Gastroesophageal sphincter (tissue), 4 donors: ENCODE results near the gene MDM1. TPM values are rescaled to one million over a fixed set of nuclear protein-coding genes. Genes with fewer than 3 reads are reported as not detected.

Source experiments
- ATAC-seq: fragments of 150-250 bp; one replicate; pipeline ENCODE4 v1.9.1; 2016; ENCODE audit warnings: mild to moderate bottlenecking, moderate library complexity
- H3K27ac ChIP-seq, 4 donors: fragments of 200-600 bp; sonication (generic) in 3 of 4; 1 replicate in 3 of 4; 2 replicates in 1 of 4; pipeline ENCODE4 v1.5.1; 2016 to 2019
- H3K27me3 ChIP-seq: fragments of 200-600 bp; sonication (generic); one replicate; pipeline ENCODE4 v1.5.1; 2019
- H3K36me3 ChIP-seq, 2 donors: fragments of 200-600 bp; sonication (generic); one replicate each; pipeline ENCODE4 v1.5.1; 2019; ENCODE audit warnings: control low read depth in 1 of 2
- H3K4me1 ChIP-seq, 3 donors: fragments of 200-600 bp; sonication (generic); 1 replicate in 2 of 3; 2 replicates in 1 of 3; pipeline ENCODE4 v1.5.1; 2016 to 2019; ENCODE audit warnings: control low read depth in 2 of 3
- H3K4me3 ChIP-seq, 2 donors: fragments of 200-600 bp; sonication (generic); one replicate each; pipeline ENCODE4 v1.5.1; 2019; ENCODE audit warnings: mild to moderate bottlenecking in 1 of 2, moderate library complexity in 1 of 2
- H3K9me3 ChIP-seq, 3 donors: fragments of 200-600 bp; sonication (generic); one replicate each; pipeline ENCODE4 v1.5.1; 2017 to 2019; ENCODE audit warnings: control low read depth in 2 of 3
- CTCF ChIP-seq, 4 experiments: fragments of 200-600 bp in 2 of 4; fragments of 450-650 bp in 2 of 4; sonication (generic) in 1 of 4; IDR thresholded peaks; one replicate each; pipeline ENCODE4 v1.5.1; 2017 to 2019; ENCODE audit warnings: antibody characterized with exemption in 4 of 4, mild to moderate bottlenecking in 2 of 4, moderate library complexity in 2 of 4
- EP300 ChIP-seq: sonication (generic); formaldehyde crosslinking; IDR thresholded peaks from one replicate; pipeline ENCODE4 v1.6.1; 2017; ENCODE audit warnings: antibody characterized with exemption, mild to moderate bottlenecking
- POLR2A ChIP-seq, 2 donors: fragments of 450-650 bp; IDR thresholded peaks; one replicate each; pipeline ENCODE4 v1.6.1; 2017; ENCODE audit warnings: antibody characterized with exemption in 2 of 2, mild to moderate bottlenecking in 2 of 2, moderate library complexity in 1 of 2
- POLR2AphosphoS5 ChIP-seq: sonication (generic); formaldehyde crosslinking; IDR thresholded peaks from one replicate; pipeline ENCODE4 v1.6.1; 2017; ENCODE audit warnings: antibody characterized with exemption
- WGBS, 2 donors: methylation state at CpG; one replicate each; pipeline ENCODE4 v1.1.5; 2018; ENCODE audit warnings: low coverage in 1 of 2; 5-methylcytosine and 5-hydroxymethylcytosine counted together
- total RNA-seq, 4 donors: library from RNA; depleted of rRNA; stranded (reverse); fragments of >200 nt; gene quantifications; one replicate each; pipeline ENCODE4 v1.1.0, GENCODE V29; 2016

MDM1 gene
- total RNA-seq, 4 donors from 2014 or later, result 13.5 to 38.8 (median 23.1) TPM

GRCh38 chr12:68271346-68271745 is 60.8 kb downstream of the MDM1 start:
- Histone ChIP-seq H3K27me3 (no peaks in the 10 kb centered on the region), H3K4me1 (no peaks in the 10 kb centered on the region), H3K9me3 (no peaks in the 10 kb centered on the region), H3K27ac (no peak overlapping the region), H3K4me3 (no peak overlapping the region), H3K36me3 (no peaks in the 10 kb centered on the region)
- 51 to 76% methylated on average over 8 of the region's 8 CpGs for WGBS, 2 donors
- TF ChIP-seq EP300 (no peak), CTCF (IDR thresholded peaks at IDR 0.05) (no peak), POLR2AphosphoS5 (no peak), POLR2A (IDR thresholded peaks at IDR 0.05) (no peak)
- ATAC-seq, result no peak

- no peak for TF ChIP-seq POLR2A (IDR thresholded peaks at IDR 0.05)
- no peak for TF ChIP-seq EP300
- no peak for TF ChIP-seq CTCF (IDR thresholded peaks at IDR 0.05)
- TF ChIP-seq POLR2AphosphoS5, result no peak
- no peak for ATAC-seq
- Histone ChIP-seq H3K4me1 (no peaks in the 10 kb centered on the region), H3K27me3 (no peaks in the 10 kb centered on the region), H3K4me3 (no peak overlapping the region), H3K9me3 (no peaks in the 10 kb centered on the region), H3K36me3 (no peaks in the 10 kb centered on the region), H3K27ac (no peak overlapping the region)
- WGBS, 2 donors, result 64 to 73% methylated on average over 2 to 3 of the region's 3 CpGs
These were observed 61.8 kb downstream of the MDM1 start for GRCh38 chr12:68270358-68270757.

- TF ChIP-seq POLR2AphosphoS5, result no peak
- no peak for TF ChIP-seq EP300
- no peak for TF ChIP-seq POLR2A (IDR thresholded peaks at IDR 0.05)
- no peak for TF ChIP-seq CTCF (IDR thresholded peaks at IDR 0.05)
- 63 to 92% methylated on average over 1 to 2 of the region's 2 CpGs for WGBS, 2 donors
- no peak for ATAC-seq
These were observed 62.4 kb downstream of the MDM1 start for GRCh38 chr12:68269779-68270178.

GRCh38 chr12:68268967-68269366 is 63.2 kb downstream of the MDM1 start:
- no peak for ATAC-seq
- H3K36me3 ChIP-seq, result no peaks in the 10 kb centered on the region
- TF ChIP-seq CTCF (IDR thresholded peaks at IDR 0.05), result no peak
- no peak for TF ChIP-seq EP300
- no peak for TF ChIP-seq POLR2A (IDR thresholded peaks at IDR 0.05)
- TF ChIP-seq POLR2AphosphoS5, result no peak
- H3K27me3 ChIP-seq, result no peaks in the 10 kb centered on the region
- H3K9me3 ChIP-seq, result no peaks in the 10 kb centered on the region
- H3K4me3 ChIP-seq, result no peak overlapping the region
- no peaks in the 10 kb centered on the region for H3K4me1 ChIP-seq
- H3K27ac ChIP-seq, result no peak overlapping the region

More at GRCh38 chr12:68269779-68270178, 62.4 kb downstream of the MDM1 start:
- H3K4me3 ChIP-seq, result no peak overlapping the region
- no peaks in the 10 kb centered on the region for H3K9me3 ChIP-seq
- no peaks in the 10 kb centered on the region for H3K27me3 ChIP-seq
- no peaks in the 10 kb centered on the region for H3K4me1 ChIP-seq
- no peaks in the 10 kb centered on the region for H3K36me3 ChIP-seq
- H3K27ac ChIP-seq, result no peak overlapping the region

GRCh38 chr12:68267892-68268396 is 64.2 kb downstream of the MDM1 start:
- Histone ChIP-seq H3K9me3 (no peaks in the 10 kb centered on the region), H3K36me3 (no peaks in the 10 kb centered on the region), H3K4me3 (no peak overlapping the region), H3K27me3 (no peaks in the 10 kb centered on the region), H3K27ac (no peak overlapping the region), H3K4me1 (no peaks in the 10 kb centered on the region)
- no peak for ATAC-seq
- TF ChIP-seq POLR2A (IDR thresholded peaks at IDR 0.05), result no peak
- TF ChIP-seq EP300, result no peak
- WGBS, 2 donors, result 93 to 95% methylated on average over 3 to 6 of the region's 6 CpGs
